ENCODE results near the gene ICE2. TPM values are rescaled to one million over a fixed set of nuclear protein-coding genes. Genes with fewer than 3 reads are reported as not detected.

The ICE2 gene
- total and polyA plus RNA-seq, 2 of the 4 experiments (the other 2 are of a cell fraction) = 14.7 to 21.1 TPM

DNA sequence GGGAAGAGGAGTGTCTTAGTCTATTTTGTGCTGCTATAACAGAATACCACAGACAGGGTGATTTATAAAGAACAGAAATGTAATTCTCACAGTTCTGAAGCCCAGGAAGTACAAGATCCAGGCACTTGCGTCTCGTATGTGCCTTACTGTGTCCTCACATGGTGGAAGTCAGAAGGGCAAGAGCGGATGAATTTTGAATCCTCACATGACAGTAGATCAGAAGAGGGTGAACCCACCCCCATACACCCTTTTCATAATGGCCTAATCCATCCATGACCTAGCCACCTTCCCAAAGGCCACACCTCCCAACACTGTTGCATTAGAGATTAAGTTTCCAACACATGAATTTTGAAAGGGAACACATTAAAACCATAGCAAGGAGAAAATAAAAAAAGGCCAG, 62.5 kb downstream of the ICE2 start:
- H2BK15ac ChIP-seq (ENCODE audit: low read depth, low read length) = no peak overlapping the region

More for the DNA sequence above, 62.5 kb downstream of the ICE2 start:
- H2AK9ac ChIP-seq (replicated peaks; ENCODE audit: low read depth, low read length, poor library complexity) = no peak overlapping the region
- H2BK20ac ChIP-seq (ENCODE audit: low read depth, low read length) = no peak overlapping the region
- no peak overlapping the region for H4K5ac ChIP-seq (ENCODE audit: low read depth, low read length)
- no peaks in the 10 kb centered on the region for H3K36me3 ChIP-seq (ENCODE audit: control insufficient read depth, insufficient read depth, low read length)
- H3K79me1 ChIP-seq (ENCODE audit: low read depth in 1 of 2, low read length in 2 of 2) = peaks cover 0 to 4% of the 10 kb centered on the region in 2 experiments; a peak in 2 of 4 replicates
- H3K4me1 ChIP-seq (ENCODE audit: control insufficient read depth, insufficient read depth, low read length) = peaks cover 7% of the 10 kb centered on the region
- no peak overlapping the region for H2BK120ac ChIP-seq (ENCODE audit: low read depth, low read length)
- H3K14ac ChIP-seq (replicated peaks; ENCODE audit: low read depth, low read length) = no peak overlapping the region
- no peak overlapping the region for H3K9ac ChIP-seq (ENCODE audit: low read depth, low read length)
- intact Hi-C loops (cut with micrococcal nuclease) (no loop called here), dilution Hi-C loops (cut with HindIII; ENCODE audit: low sequenced_read_pairs, unreplicated experiment) (no loop called here), in situ Hi-C loops (cut with MboI; ENCODE audit: low sequenced_read_pairs) (no loop called here)
- no peak overlapping the region for H3K4me2 ChIP-seq (ENCODE audit: low read depth, low read length)
- no peak overlapping the region for H3K23ac ChIP-seq (ENCODE audit: low read depth, low read length)
- H3K9me1 ChIP-seq (ENCODE audit: insufficient read depth, low read length) = peaks cover 3% of the 10 kb centered on the region; the same call in 1 of the 2 replicates
- no peak overlapping the region for H3K56ac ChIP-seq (ENCODE audit: extremely low read depth, insufficient read depth, low read length)
- no peak overlapping the region for H4K91ac ChIP-seq (ENCODE audit: insufficient read depth, low read depth, low read length)
- H3K4ac ChIP-seq (ENCODE audit: low read depth, low read length) = no peak overlapping the region
- no peaks in the 10 kb centered on the region for H3K27me3 ChIP-seq (ENCODE audit: control insufficient read depth, insufficient read depth, low read length)
- H4K8ac ChIP-seq (ENCODE audit: low read depth in 2 of 2, low read length in 2 of 2) = no peak overlapping the region
- H3K9me3 ChIP-seq (ENCODE audit: control insufficient read depth, insufficient read depth, low read length) = no peaks in the 10 kb centered on the region
- CTCF ChIA-PET = no interaction called here
- TF ChIP-seq RAD21 (IDR thresholded peaks at IDR 0.05; ENCODE audit: low read length) = no peak
- no peak for TF ChIP-seq SMC3 (IDR thresholded peaks at IDR 0.05; ENCODE audit: low read depth, low read length)
- TF ChIP-seq MXI1 (IDR thresholded peaks at IDR 0.05; ENCODE audit: borderline replicate concordance, low read depth, low read length) = no peak
- TF ChIP-seq, protein P1, sequence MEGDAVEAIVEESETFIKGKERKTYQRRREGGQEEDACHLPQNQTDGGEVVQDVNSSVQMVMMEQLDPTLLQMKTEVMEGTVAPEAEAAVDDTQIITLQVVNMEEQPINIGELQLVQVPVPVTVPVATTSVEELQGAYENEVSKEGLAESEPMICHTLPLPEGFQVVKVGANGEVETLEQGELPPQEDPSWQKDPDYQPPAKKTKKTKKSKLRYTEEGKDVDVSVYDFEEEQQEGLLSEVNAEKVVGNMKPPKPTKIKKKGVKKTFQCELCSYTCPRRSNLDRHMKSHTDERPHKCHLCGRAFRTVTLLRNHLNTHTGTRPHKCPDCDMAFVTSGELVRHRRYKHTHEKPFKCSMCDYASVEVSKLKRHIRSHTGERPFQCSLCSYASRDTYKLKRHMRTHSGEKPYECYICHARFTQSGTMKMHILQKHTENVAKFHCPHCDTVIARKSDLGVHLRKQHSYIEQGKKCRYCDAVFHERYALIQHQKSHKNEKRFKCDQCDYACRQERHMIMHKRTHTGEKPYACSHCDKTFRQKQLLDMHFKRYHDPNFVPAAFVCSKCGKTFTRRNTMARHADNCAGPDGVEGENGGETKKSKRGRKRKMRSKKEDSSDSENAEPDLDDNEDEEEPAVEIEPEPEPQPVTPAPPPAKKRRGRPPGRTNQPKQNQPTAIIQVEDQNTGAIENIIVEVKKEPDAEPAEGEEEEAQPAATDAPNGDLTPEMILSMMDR (conservative IDR thresholded peaks at IDR 0.05; ENCODE audit: low read depth, low read length) = no peak
- TF ChIP-seq BHLHE40 (IDR thresholded peaks at IDR 0.05; ENCODE audit: low read depth, low read length) = no peak
- no peak for TF ChIP-seq MAFK (IDR thresholded peaks at IDR 0.05; ENCODE audit: low read depth, low read length)
- no peak for TF ChIP-seq NFE2L2 (IDR thresholded peaks at IDR 0.05; ENCODE audit: low read depth, low read length)
- TF ChIP-seq MAZ (IDR thresholded peaks at IDR 0.05; ENCODE audit: borderline replicate concordance, low read depth, low read length) = no peak
- TF ChIP-seq, protein P2, sequence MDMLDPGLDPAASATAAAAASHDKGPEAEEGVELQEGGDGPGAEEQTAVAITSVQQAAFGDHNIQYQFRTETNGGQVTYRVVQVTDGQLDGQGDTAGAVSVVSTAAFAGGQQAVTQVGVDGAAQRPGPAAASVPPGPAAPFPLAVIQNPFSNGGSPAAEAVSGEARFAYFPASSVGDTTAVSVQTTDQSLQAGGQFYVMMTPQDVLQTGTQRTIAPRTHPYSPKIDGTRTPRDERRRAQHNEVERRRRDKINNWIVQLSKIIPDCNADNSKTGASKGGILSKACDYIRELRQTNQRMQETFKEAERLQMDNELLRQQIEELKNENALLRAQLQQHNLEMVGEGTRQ (IDR thresholded peaks at IDR 0.05; ENCODE audit: low read depth, low read length) = no peak
- no peak for TF ChIP-seq RCOR1 (IDR thresholded peaks at IDR 0.05; ENCODE audit: insufficient replicate concordance, low read length)
- TF ChIP-seq CHD1 (IDR thresholded peaks at IDR 0.05; ENCODE audit: low read depth, low read length) = no peak
- TF ChIP-seq POLR2A (IDR thresholded peaks at IDR 0.05; ENCODE audit: low read depth, low read length) = no peak
- TF ChIP-seq, protein P3, sequence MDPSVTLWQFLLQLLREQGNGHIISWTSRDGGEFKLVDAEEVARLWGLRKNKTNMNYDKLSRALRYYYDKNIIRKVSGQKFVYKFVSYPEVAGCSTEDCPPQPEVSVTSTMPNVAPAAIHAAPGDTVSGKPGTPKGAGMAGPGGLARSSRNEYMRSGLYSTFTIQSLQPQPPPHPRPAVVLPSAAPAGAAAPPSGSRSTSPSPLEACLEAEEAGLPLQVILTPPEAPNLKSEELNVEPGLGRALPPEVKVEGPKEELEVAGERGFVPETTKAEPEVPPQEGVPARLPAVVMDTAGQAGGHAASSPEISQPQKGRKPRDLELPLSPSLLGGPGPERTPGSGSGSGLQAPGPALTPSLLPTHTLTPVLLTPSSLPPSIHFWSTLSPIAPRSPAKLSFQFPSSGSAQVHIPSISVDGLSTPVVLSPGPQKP (IDR thresholded peaks at IDR 0.05; ENCODE audit: borderline replicate concordance, low read depth, low read length) = no peak
- TF ChIP-seq RFX5 (IDR thresholded peaks at IDR 0.05; ENCODE audit: low read depth, low read length) = no peak
- no peak for TF ChIP-seq CEBPB (IDR thresholded peaks at IDR 0.05; ENCODE audit: low read depth, low read length)
- no peak overlapping the region for H2AK5ac ChIP-seq (ENCODE audit: low read depth, low read length)
- H3K18ac ChIP-seq (ENCODE audit: low read depth, low read length) = no peak overlapping the region
- no peak overlapping the region for H2BK5ac ChIP-seq (ENCODE audit: low read depth, low read length, poor library complexity, severe bottlenecking)
- no peak overlapping the region for H3K27ac ChIP-seq (ENCODE audit: insufficient read depth, low read length)
- no CpG with 5 or more reads among the region's 3 CpGs for WGBS, 2 experiments (ENCODE audit: extremely low coverage in 2 of 2, insufficient read length in 1 of 2)
- peaks cover 2% of the 10 kb centered on the region; the same call in 1 of the 2 replicates for H4K20me1 ChIP-seq (ENCODE audit: insufficient read depth, low read length)
- no peak overlapping the region for H3K4me3 ChIP-seq (ENCODE audit: insufficient read depth, low read depth, low read length)
- no TSS peak for BruUV-seq (replicated peaks)
- H2AFZ ChIP-seq (replicated peaks; ENCODE audit: low read length, poor library complexity) = no peak overlapping the region
- POLR2A ChIA-PET (ENCODE audit: unreplicated experiment) = no interaction called here
- DNase-seq (no peak), ATAC-seq (ENCODE audit: low read depth) (no peak)

Measured in IMR-90 (cell line).